ENCODE measurements around the gene NPAS3.
A peak's percentile ranks its signal among the peaks of the same experiment; 100 is the strongest.

The NPAS3 gene

DNA sequence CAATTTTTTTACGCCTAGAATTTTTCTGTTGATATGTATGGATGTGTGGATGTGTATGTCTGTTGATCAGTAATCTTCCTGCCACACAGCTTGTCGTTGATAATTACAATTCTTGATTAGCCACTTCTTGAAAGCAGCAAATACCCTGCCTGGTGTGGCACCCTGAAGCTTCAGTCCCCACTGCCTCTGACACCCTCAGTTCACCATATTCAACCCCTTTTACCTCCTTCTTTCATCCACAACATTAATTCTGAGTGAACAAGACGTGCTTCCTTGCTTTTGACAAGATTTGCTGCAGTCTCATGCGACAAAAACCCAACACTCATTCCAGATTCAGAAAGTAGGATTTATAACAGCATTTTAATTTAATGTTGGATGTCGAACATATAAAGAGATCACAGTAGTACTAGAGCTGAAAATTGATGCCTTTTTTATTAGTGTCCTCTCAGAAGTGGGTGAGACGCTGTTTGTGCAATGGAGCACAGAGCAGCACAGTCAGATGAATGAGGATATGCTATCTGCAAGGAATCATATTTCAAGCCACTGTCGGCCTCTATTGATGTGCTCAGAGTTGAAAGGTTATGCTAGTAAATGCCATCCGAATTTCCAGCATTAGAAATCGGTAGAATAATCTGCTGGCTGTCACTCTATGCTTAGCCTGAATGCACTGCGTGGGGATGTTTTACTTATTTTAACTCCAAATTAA lies 628.5 kb downstream of the NPAS3 start:
- no peak for DNase-seq
- intact Hi-C loops (cut with DNase I), result no loop called here

DNA sequence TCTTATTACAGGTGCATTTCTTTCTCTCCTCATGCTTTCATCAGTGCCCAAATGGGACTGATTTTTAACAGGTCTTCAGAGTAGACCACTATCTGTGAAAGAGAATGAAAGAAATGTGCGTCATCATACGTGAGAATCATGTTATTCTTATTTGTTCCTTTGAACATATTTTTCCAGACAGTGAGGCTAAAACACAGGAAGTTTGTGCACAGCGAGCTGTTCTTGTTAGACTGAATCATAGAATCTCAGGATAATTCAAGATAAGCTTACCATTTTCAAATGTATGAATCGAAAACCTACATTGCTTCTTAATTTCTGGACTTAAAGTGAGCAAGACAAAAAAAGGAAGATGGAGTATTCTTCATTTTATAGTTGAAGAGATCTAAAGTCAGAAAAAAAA lies 629.1 kb downstream of the NPAS3 start:
- no peak for DNase-seq

DNA sequence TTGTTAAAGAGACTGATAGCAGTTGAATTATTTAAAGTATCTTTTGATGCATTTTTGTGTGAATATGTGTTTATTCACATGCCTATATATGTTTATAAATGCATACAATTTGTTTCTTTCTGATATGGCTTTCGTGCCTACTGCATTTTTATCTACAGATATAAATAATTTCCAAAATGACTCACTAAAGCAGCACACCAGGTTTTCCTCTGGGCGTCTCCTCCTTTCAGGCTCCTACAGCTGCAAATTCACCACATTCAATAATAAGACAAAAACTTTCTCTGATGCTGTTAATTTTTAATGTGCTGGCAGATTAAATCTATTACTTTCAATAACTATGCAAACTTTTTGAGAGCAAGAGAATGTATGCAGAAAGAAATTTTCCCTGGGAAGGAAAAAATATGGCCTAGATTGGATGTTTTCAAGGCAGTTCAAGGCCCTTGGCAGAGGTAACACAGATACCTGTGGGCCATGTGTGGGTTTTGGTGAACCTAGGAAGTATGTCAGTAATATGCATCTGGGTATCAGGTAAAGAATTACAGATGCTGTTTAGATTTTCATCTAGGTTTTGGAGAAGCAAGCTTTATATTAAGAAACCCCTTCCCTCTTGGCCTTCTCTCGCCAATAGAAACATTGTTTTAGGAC lies 630.4 kb downstream of the NPAS3 start:
- DNase-seq, result peak in 3 of 42 donors; percentile 22 to 44 (median 30)
- intact Hi-C loops (cut with DNase I), result no loop called here

More for the DNA sequence above, 629.1 kb downstream of the NPAS3 start:
- intact Hi-C loops (cut with DNase I), result no loop called here

DNA sequence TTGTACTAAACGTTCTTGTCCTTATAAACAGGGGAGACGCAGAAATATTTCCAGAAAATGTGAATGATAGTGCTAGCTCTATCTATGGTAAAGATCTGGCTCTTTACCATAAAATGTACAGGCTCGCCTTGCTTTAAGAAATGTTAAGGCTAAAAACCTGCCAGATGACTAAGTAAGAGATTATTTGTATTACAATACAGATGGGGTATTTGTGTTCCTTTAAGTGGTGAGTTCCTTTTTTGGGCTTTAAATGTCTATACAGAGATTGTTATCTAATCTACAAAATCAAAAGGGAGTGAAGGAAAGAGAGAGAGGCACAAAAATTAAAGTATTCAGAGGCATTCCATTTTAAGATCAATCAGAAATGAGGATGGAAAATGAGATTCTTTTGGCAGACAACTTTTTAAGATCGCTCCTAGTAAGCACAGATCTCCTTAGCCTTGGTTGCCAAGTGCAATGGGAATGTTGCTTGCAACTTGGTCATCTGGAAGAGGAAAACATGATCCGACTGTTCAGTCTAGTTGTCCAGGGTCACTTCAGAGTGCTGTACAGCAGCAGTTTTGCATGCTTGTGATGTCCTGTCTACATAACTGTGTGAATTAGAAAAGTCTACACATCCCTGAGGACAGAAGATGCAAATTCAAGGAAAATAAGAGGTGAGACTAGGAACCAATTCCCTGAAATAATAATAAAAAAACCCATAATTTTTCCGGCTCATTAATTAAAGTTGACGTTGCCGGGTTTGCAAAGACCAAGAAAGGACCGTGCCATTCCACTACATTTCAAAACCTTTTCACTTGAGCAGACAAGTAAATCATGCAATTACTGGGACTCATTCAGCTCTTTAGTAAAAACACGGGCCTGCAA lies 631.4 kb downstream of the NPAS3 start:
- DNase-seq, result peak in 1 of 42 donors; percentile 14
- intact Hi-C loops (cut with DNase I), result no loop called here

DNA sequence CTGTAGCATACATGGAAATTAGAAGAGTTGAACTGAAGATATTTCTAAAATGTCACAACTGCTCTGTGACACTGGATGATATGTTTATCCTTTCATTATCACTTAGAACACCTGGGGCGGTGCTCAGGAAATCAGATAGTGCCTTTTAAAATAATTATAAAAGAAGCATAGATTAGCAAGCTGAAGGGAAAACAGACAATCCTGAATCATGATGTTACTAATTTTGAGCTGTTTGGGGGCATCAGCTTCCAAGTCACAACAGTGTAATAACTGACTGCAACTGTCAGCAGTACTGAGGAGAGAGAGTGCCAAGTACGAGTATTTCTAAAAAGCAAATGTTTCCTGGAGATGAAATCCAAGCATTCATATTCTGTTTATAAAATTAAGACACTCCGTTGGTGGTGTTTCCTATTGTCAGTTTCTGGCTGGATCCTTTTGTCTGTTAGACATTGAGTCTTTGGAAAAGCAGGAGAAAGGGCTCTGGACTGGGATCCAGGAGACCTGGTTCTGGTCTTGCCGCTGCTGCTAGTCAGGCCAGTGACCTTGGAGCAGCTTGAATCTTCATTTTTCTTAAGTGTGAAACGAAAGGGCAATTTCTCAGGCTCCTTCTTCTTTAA lies 632.1 kb downstream of the NPAS3 start:
- peak in 1 of 42 donors; percentile 20 for DNase-seq
- intact Hi-C loops (cut with DNase I), result no loop called here

DNA sequence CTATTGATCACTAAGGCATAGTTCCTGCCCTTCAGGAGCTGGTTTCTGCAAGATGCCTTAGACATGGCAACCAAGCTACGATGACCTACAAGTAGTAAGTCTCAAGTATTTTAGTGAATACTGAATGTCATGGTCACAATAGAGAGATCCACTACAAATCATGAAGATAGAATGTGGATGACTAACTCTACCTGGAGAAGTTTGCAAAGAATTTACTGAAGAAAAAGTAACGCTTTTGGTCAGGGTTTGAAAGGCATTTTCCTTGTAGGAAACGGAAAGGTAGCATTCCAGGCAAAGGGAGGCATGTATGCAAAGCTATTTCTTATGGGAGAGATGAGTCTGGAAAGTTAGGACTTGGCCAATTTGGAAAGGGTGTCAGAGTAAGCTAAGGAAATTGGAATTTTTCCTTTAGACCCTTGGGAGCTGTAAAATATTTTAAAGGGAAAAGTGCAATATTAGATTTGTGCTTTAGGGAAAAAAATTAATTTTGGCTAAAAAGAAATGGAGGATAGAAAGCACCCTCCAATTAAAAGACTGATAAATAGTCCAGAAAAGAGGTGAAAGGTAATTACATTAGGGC lies 634.7 kb downstream of the NPAS3 start:
- DNase-seq, result no peak
- intact Hi-C loops (cut with DNase I), result no loop called here

DNA sequence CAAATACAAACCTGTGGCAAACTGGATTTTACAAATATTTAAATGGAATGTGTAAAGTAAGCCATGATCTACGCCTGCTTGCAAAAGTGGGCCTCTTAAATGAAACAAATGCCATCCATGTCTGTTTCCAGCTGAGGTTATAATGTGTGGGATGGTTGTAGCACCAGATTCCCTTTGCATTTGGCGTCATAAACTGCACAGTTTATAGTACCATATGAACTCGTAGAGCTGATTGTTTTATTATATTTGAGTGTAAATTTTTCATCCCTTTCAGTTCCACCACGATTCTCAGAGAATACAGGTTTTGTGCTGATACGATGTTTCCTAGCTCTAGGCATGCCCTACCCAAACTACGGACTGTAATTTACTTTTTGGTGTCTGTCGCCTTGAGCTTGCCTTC lies 637.3 kb downstream of the NPAS3 start:
- intact Hi-C loops (cut with DNase I), result no loop called here
- no peak for DNase-seq

DNA sequence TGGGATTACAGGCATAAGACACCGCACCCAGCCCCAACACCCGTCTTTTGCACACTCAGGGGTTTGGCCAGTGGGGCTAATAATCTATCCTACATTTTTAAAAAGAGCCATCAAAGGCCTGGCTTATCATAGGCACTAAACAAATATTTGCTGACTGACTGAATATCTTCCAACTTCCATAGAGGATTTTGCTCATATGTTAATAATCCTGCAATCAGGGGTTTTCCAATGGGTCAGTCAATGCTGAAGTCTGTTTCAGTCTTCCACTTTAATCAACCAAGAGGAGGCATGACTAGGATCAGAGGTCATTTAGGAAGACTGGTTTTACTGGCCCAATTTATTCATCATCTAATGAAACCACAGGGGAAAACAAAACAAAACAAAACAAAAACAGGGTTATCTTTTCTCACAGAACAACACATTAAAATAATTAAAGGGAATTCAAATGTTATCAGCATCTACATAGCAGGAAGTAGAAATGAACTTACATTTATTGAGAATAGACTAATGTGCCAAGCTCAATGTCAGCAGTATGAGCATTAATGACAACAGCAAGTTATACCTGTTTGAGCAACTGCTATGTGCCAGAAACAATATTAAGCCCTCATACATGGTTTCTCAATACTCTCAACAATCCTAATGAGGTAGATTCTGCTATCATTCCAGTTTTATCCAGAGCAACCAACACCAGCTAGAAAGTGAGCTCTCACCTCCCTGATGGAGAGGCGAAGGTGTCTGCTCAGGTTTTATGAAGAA lies 640.0 kb downstream of the NPAS3 start:
- no peak for DNase-seq
- intact Hi-C loops (cut with DNase I), result no loop called here

DNA sequence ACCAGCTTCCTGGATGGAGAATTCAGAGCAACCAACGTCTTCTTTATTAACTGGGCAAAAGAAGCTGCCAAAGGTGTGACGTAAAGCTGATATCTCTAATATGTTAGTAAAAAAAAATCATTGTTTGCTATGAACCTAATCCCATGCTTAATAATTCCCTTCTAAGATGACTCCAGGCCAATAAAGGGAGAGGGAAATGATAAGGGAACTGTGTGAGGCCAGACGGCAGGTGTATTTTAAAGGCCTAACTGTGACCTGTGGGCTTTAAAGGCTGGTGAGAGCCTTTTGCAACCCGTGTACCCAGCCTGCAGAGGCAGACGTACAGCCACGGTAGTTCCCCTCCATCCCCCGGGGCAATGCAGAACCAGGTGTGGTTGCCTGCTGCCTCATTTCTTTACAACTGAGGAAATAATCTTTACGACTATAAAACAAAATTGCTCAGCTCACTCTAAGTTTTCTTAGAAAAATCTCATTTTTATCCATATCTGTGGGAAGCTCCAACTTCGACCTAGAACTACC lies 641.6 kb downstream of the NPAS3 start:
- intact Hi-C loops (cut with DNase I), result no loop called here
- no peak for DNase-seq

DNA sequence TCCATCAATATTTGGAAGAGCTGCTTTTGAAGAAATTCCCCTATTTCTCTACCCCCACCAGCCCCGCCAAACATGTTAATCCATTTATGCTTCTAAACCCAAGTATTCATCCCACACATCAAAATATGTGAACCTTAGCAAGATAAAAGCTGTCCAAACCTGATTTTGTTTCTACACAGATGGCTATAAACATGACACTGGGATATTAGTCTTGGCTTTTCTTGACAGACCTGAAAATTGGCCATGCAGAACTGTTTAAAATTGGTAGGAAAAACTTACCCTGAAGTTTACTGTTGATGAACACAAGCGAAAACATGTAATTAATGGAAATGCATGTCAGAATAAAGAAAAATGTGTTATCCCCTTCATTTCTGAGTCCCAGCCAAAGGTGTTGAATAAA lies 642.2 kb downstream of the NPAS3 start:
- no peak for DNase-seq
- intact Hi-C loops (cut with DNase I), result no loop called here

DNA sequence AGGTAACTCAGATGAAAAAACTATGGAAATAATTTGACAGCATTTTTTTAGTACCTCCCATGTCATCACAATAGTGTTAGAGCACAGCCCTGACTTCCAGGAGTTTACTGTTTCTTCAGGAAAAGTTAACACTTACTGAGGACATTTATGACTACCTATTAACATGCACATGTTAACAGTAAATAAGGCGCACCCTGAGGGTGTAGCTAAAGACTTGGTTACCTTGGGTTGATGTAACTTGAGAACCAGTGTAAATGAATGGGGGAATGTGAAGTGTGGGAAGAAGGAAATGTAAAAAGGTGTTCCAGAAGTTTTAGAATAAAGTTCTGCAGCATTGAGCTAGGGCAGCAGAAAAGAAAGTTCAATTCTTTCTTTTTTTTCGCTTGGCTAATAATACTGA lies 646.0 kb downstream of the NPAS3 start:
- intact Hi-C loops (cut with DNase I), result no loop called here
- no peak for DNase-seq

DNA sequence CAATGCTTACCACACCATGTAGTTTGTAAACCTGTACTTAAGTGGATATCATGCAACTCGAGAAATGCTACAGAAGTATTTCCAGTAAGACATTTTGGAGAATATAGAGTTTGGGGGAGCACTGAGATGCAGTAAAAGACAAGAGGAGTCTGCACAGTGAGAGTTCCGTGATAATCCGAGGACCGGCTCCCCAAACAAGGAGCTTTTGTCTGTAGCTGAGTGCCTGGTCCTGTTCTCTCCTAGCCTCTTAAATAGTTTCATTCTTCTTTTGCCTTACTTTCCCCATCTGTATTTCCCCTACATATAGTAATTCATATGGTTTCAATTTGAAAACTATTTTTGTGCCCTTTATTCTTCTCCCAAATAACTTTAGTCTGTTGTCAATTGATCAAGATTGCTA lies 648.1 kb downstream of the NPAS3 start:
- DNase-seq, result peak in 7 of 42 donors; percentile 4 to 48 (median 26)
- intact Hi-C loops (cut with DNase I), result no loop called here

DNA sequence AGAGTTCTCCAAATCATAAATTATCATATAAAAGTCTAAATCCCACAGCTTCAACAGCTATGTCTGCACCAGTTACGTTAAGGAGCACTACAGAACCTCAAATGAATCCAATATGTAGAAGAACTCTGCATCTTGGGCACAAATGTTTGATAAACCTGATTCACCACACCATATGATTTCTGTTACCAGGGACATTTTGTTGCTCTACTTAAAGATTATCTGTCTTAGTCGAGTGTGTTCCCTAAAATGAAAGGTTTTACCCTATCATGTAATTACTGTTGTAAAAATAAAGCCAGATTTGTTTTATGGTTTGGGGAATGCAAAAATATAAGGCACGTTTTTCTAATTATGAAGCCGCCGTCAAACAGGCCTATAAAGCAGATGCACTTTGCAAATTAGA lies 649.1 kb downstream of the NPAS3 start:
- no peak for DNase-seq
- intact Hi-C loops (cut with DNase I), result no loop called here

DNA sequence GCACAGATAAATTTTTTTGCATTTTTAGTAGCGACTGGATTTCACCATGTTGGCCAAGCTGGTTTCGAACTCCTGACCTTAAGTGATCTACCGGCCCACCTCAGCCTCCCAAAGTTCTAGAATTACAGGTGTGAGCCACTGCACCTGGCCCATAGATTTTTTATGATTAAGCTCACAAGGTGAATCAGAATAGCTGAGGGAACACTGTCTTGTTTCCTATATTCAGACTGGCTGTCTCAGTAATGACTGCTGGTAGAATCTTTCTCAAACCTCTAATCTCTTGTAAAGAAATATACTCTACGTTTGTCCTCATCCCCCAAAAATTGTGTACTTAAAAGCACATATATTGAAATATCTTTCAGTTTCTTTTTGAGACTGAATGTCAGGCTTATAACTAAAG lies 650.1 kb downstream of the NPAS3 start:
- no peak for DNase-seq
- intact Hi-C loops (cut with DNase I), result no loop called here

DNA sequence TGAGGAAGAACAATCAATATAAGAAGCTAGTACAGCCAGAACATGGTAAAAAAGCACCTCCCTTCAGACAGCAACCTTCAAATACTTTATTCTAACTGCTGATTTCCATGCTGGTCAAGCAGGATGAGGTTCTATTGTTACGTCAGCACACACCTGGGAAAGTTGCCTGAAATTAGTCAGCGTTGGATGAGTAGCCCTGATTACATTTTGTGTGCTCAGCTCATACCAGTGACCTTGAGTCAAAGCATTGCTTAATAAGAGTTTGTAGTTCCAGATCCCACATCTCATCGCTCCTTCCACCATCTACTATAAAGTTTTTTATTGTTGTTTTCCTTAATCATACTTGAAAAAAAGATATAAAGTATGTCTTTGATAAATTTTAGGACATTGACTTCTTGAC lies 650.7 kb downstream of the NPAS3 start:
- DNase-seq, result peak in 1 of 42 donors; percentile 41
- intact Hi-C loops (cut with DNase I), result no loop called here

DNA sequence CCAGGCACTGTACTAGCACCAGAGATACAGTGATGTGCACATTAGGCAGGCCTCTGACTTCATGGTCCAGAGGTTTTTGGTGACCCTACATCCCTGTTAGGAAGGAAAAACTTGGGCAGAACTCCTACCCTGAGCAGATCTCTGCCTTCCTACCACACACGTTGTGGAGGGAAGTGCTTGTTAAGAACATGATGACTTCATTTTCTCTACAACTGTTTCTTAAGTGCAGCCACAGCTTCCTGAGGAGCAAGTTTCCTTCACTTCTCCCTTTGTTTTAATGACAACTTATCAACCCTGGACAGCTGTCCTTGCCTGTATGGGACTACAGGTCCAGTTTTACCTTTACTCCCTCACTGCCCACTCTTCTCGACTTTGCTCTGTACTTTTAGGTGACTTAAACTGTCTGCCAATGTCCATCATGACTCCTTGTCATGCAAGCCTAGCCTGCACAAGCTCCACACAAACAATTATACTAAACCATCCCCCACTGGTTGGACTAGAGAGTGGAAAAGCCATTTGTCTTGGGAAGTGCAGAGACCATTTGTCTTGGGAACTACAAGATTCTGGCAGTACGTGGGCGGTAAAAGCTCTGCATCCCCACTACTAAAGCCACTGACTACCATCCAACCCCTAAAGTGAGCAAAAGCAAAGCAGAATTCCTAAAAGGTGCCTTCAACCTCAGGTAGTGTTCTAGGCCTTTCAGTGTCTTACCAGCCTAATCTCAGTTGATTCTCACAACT lies 652.4 kb downstream of the NPAS3 start:
- no peak for DNase-seq
- intact Hi-C loops (cut with DNase I), result no loop called here

DNA sequence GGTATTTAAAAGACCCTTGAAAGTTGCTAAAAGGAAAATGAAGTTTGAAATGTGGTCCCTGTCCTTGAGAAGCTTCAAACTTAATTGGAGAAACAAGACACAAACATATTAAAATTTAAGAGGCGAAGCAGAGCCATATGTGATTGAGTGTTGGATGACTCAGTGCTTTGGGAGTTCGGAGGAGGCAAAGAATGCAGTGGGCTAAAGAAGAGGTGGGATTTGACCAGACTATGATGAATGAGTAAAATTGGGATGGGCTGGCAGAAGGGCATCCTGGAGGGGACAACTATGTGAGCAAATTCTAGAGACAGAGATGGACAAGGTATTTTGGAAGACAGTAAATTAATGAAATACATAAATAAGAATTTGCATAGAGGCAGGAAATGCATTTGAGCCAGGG lies 653.6 kb downstream of the NPAS3 start:
- no peak for DNase-seq
- intact Hi-C loops (cut with DNase I), result no loop called here
